Neuronal stem cell (in vitro differentiated cells): ENCODE data around the gene TACSTD2.

Source experiments
- DNase-seq: peaks from one replicate; pipeline ENCODE4 v3.0.0-alpha.2; 2013; ENCODE audit warnings: low spot score
- H2AFZ ChIP-seq: one replicate; pipeline ENCODE4 v1.6.1; 2013; ENCODE audit warnings: mild to moderate bottlenecking, low read length, inconsistent platforms
- H2AK5ac ChIP-seq: 2 replicates; pipeline ENCODE4 v1.6.1; 2013; ENCODE audit warnings: low read depth, mild to moderate bottlenecking, inconsistent platforms, low read length, moderate library complexity, mixed read lengths
- H2BK120ac ChIP-seq: 2 replicates; pipeline ENCODE4 v1.6.1; 2013; ENCODE audit warnings: low read depth, mild to moderate bottlenecking, inconsistent platforms, low read length, moderate library complexity, mixed read lengths
- H2BK12ac ChIP-seq: one replicate; pipeline ENCODE4 v1.6.1; 2013; ENCODE audit warnings: low read length, inconsistent platforms
- H2BK15ac ChIP-seq: 2 replicates; pipeline ENCODE4 v1.6.1; 2013; ENCODE audit warnings: mild to moderate bottlenecking, low read length, inconsistent platforms, mixed read lengths
- H2BK5ac ChIP-seq: one replicate; pipeline ENCODE4 v1.6.1; 2013; ENCODE audit warnings: inconsistent platforms, mild to moderate bottlenecking, low read length, moderate library complexity
- H3K14ac ChIP-seq: one replicate; pipeline ENCODE4 v1.6.1; 2013; ENCODE audit warnings: low read length, inconsistent platforms
- H3K18ac ChIP-seq: 2 replicates; pipeline ENCODE4 v1.6.1; 2013; ENCODE audit warnings: low read length, inconsistent platforms
- H3K23ac ChIP-seq: 2 replicates; pipeline ENCODE4 v1.6.1; 2013; ENCODE audit warnings: low read depth, mild to moderate bottlenecking, mixed read lengths, low read length, inconsistent platforms; ENCODE audit not compliant: poor library complexity
- H3K27ac ChIP-seq: replicated peaks from 3 replicates; pipeline ENCODE4 v1.5.1; 2013; ENCODE audit warnings: low read length, inconsistent platforms
- H3K27me3 ChIP-seq, 3 experiments: 2 replicates each; pipeline ENCODE4 v1.6.1; 2013; ENCODE audit warnings: low read length in 3 of 3, mild to moderate bottlenecking in 2 of 3, inconsistent platforms in 1 of 3, low read depth in 1 of 3, mixed read lengths in 1 of 3, moderate library complexity in 1 of 3; ENCODE audit not compliant: control insufficient read depth in 3 of 3, insufficient read depth in 3 of 3
- H3K36me3 ChIP-seq, 2 donors: replicated peaks in 1 of 2; 2 replicates each; pipeline ENCODE4 v1.6.1; 2013; ENCODE audit warnings: low read length in 2 of 2; ENCODE audit not compliant: control insufficient read depth in 2 of 2, insufficient read depth in 2 of 2
- H3K4ac ChIP-seq: 2 replicates; pipeline ENCODE4 v1.6.1; 2013; ENCODE audit warnings: inconsistent platforms, mild to moderate bottlenecking, low read length, moderate library complexity
- H3K4me1 ChIP-seq, 2 donors: 1 replicate in 1 of 2; 2 replicates in 1 of 2; pipeline ENCODE4 v1.6.1; 2013; ENCODE audit warnings: low read length in 2 of 2, low read depth in 1 of 2; ENCODE audit not compliant: control insufficient read depth in 2 of 2, insufficient read depth in 1 of 2
- H3K4me2 ChIP-seq: one replicate; pipeline ENCODE4 v1.6.1; 2013; ENCODE audit warnings: mild to moderate bottlenecking, low read length, inconsistent platforms; ENCODE audit not compliant: insufficient read depth, poor library complexity, severe bottlenecking
- H3K4me3 ChIP-seq, 2 donors: 2 replicates each; pipeline ENCODE4 v1.5.1; 2013; ENCODE audit warnings: low read length in 2 of 2, mild to moderate bottlenecking in 2 of 2, inconsistent platforms in 1 of 2, moderate library complexity in 1 of 2
- H3K79me1 ChIP-seq: one replicate; pipeline ENCODE4 v1.6.1; 2013; ENCODE audit warnings: low read depth, mild to moderate bottlenecking, inconsistent platforms, low read length, moderate library complexity
- H3K9ac ChIP-seq: one replicate; pipeline ENCODE4 v1.6.1; 2013; ENCODE audit warnings: mild to moderate bottlenecking, low read depth, low read length, inconsistent platforms; ENCODE audit not compliant: poor library complexity
- H3K9me3 ChIP-seq, 2 donors: replicated peaks in 1 of 2; 2 replicates each; pipeline versions ENCODE3 to v1.6.1; 2013; ENCODE audit warnings: low read length in 2 of 2, mild to moderate bottlenecking in 2 of 2, inconsistent platforms in 1 of 2, low read depth in 1 of 2, mixed read lengths in 1 of 2, moderate library complexity in 1 of 2; ENCODE audit not compliant: control insufficient read depth in 2 of 2, insufficient read depth in 1 of 2
- H4K8ac ChIP-seq: one replicate; pipeline ENCODE4 v1.6.1; 2013; ENCODE audit warnings: low read depth, mild to moderate bottlenecking, inconsistent platforms, low read length, moderate library complexity
- H4K91ac ChIP-seq: one replicate; pipeline ENCODE4 v1.6.1; 2013; ENCODE audit warnings: low read length, low read depth, mild to moderate bottlenecking, inconsistent platforms; ENCODE audit not compliant: poor library complexity
- WGBS, 2 donors: extraction: QIAGEN DNeasy Blood & Tissue Kit; methylation state at CpG; one replicate each; pipeline ENCODE4 v1.1.7; 2013; ENCODE audit warnings: missing lambda C conversion rate in 2 of 2, mixed read lengths in 1 of 2; ENCODE audit not compliant: insufficient read length in 2 of 2, insufficient replicate concordance in 1 of 2; ENCODE audit errors: extremely low coverage in 2 of 2; 5-methylcytosine and 5-hydroxymethylcytosine counted together

TACSTD2 gene

GRCh38 chr1:58573138-58573537, 3.9 kb downstream of the TACSTD2 start:
- Histone ChIP-seq H2AK5ac (no peak overlapping the region), H3K9ac (no peak overlapping the region), H3K27ac (no peak overlapping the region), H3K4me3 (no peak overlapping the region), H3K4me2 (no peak overlapping the region), H2AFZ (no peak overlapping the region), H4K91ac (no peak overlapping the region), H2BK120ac (no peak overlapping the region), H3K4me1 (peaks cover 5 to 7% of the 10 kb centered on the region in 2 donors), H3K36me3 (no peaks in the 10 kb centered on the region), H2BK12ac (no peak overlapping the region), H3K23ac (no peak overlapping the region), H2BK5ac (no peak overlapping the region), H2BK15ac (no peak overlapping the region), H3K27me3 (peaks cover 0 to 22% (median 15%) of the 10 kb centered on the region in 3 experiments), H3K79me1 (no peaks in the 10 kb centered on the region), H3K4ac (no peak overlapping the region), H3K18ac (no peak overlapping the region), H4K8ac (no peak overlapping the region), H3K9me3 (peaks cover 0 to 5% of the 10 kb centered on the region in 2 donors), H3K14ac (no peak overlapping the region)
- no CpG with 5 or more reads among the region's 2 CpGs for WGBS, 2 donors
- no peak for DNase-seq

- Histone ChIP-seq H3K27ac (no peak overlapping the region), H4K8ac (no peak overlapping the region), H3K14ac (no peak overlapping the region), H3K4ac (no peak overlapping the region), H3K36me3 (no peaks in the 10 kb centered on the region), H3K23ac (no peak overlapping the region), H3K9ac (no peak overlapping the region), H2BK15ac (no peak overlapping the region), H2BK5ac (no peak overlapping the region), H3K79me1 (no peaks in the 10 kb centered on the region), H2AFZ (no peak overlapping the region), H3K18ac (no peak overlapping the region), H3K4me3 (no peak overlapping the region), H3K4me2 (no peak overlapping the region), H2BK120ac (no peak overlapping the region), H3K27me3 (peaks cover 0 to 20% (median 15%) of the 10 kb centered on the region in 3 experiments), H2BK12ac (no peak overlapping the region), H3K9me3 (peaks cover 0 to 5% of the 10 kb centered on the region in 2 donors), H3K4me1 (peaks cover 5 to 7% of the 10 kb centered on the region in 2 donors), H2AK5ac (no peak overlapping the region), H4K91ac (no peak overlapping the region)
- no CpG with 5 or more reads among the region's 2 CpGs for WGBS, 2 donors
- no peak for DNase-seq
Measured at GRCh38 chr1:58572690-58573089, 4.4 kb downstream of the TACSTD2 start.

- Histone ChIP-seq H2AK5ac (no peak overlapping the region), H3K18ac (no peak overlapping the region), H3K27ac (no peak overlapping the region), H3K14ac (no peak overlapping the region), H2BK120ac (no peak overlapping the region), H3K23ac (no peak overlapping the region), H2BK15ac (no peak overlapping the region), H3K27me3 (peaks cover 0 to 9% (median 5%) of the 10 kb centered on the region in 3 experiments), H3K36me3 (no peaks in the 10 kb centered on the region), H4K8ac (no peak overlapping the region), H3K9ac (no peak overlapping the region), H4K91ac (no peak overlapping the region), H3K79me1 (no peaks in the 10 kb centered on the region), H2AFZ (no peak overlapping the region), H3K4me3 (no peak overlapping the region), H3K4me1 (peaks cover 6 to 7% of the 10 kb centered on the region in 2 donors), H2BK5ac (no peak overlapping the region), H2BK12ac (no peak overlapping the region), H3K9me3 (peaks cover 0 to 4% of the 10 kb centered on the region in 2 donors), H3K4me2 (no peak overlapping the region), H3K4ac (no peak overlapping the region)
- no peak for DNase-seq
Measured at GRCh38 chr1:58571616-58572015, 5.4 kb downstream of the TACSTD2 start.

DNA sequence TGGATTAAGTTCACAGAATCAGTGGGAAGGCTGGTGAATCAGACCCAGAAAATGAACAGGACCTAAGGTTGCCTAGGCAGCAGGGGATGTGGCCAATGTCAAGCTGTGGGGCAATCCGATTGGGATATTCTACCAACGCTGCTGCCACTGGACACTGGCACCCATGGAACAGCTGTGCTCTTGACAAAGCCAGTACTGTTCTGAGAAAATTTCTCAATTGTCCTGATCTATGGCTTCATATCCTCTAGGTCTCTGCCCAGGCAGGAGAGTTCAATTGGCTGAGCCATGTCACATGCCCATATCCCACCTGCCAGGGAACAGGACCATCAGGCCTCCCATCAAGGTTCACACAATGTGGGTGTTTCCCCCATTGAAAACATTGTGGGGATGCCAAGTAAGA, 6.2 kb downstream of the TACSTD2 start:
- H3K27me3 ChIP-seq: peaks cover 0 to 1% (median 0%) of the 10 kb centered on the region in 3 experiments
- H3K4ac ChIP-seq: no peak overlapping the region
- H4K8ac ChIP-seq: no peak overlapping the region
- H3K4me1 ChIP-seq: peaks cover 7 to 9% of the 10 kb centered on the region in 2 donors
- no peak overlapping the region for H3K23ac ChIP-seq
- H2BK5ac ChIP-seq: no peak overlapping the region
- H3K4me2 ChIP-seq: no peak overlapping the region
- H3K36me3 ChIP-seq: no peaks in the 10 kb centered on the region
- H3K18ac ChIP-seq: no peak overlapping the region
- H3K27ac ChIP-seq: no peak overlapping the region
- H2AK5ac ChIP-seq: no peak overlapping the region
- H3K79me1 ChIP-seq: no peaks in the 10 kb centered on the region
- no peak overlapping the region for H2BK120ac ChIP-seq
- H4K91ac ChIP-seq: no peak overlapping the region
- H2BK15ac ChIP-seq: no peak overlapping the region
- H2AFZ ChIP-seq: no peak overlapping the region
- no peak overlapping the region for H3K4me3 ChIP-seq
- H3K9ac ChIP-seq: no peak overlapping the region
- no CpG with 5 or more reads among the region's 2 CpGs for WGBS, 2 donors
- H2BK12ac ChIP-seq: no peak overlapping the region
- H3K14ac ChIP-seq: no peak overlapping the region
- no peak for DNase-seq
- no peaks in the 10 kb centered on the region for H3K9me3 ChIP-seq
